ENCODE results near the gene IMMP1L. TPM values are rescaled to one million over a fixed set of nuclear protein-coding genes. Genes with fewer than 3 reads are reported as not detected.

The IMMP1L gene
- total and polyA plus RNA-seq, 2 of the 8 experiments (the other 6 are each of a cell fraction or from before 2014, with no cell fraction given) = 27.4 to 47.7 TPM

GRCh38 chr11:31492320-31492913 is 17.0 kb downstream of the IMMP1L start:
- H4K8ac ChIP-seq (ENCODE audit: extremely low read depth, insufficient read depth, low read length) = no peak overlapping the region
- no peaks in the 10 kb centered on the region for H3K23me2 ChIP-seq (ENCODE audit: low read depth, low read length)
- peaks cover 0 to 16% (median 0%) of the 10 kb centered on the region in 4 experiments; a peak in 3 of 8 replicates for H3K36me3 ChIP-seq (ENCODE audit: control insufficient read depth in 2 of 4, insufficient read depth in 4 of 4, low read length in 3 of 4)
- H3K56ac ChIP-seq (replicated peaks; ENCODE audit: insufficient read length, low read depth, low read length) = no peak overlapping the region
- ChIA-PET POLR2A (ENCODE audit: partially characterized antibody) (interaction anchor here (1.7 kb wide), 1 partner anchor 16 kb away, joined by 5 read pairs; no protein-coding TSS in a partner anchor), CTCF (ENCODE audit: partially characterized antibody) (interaction anchor here (2.2 kb wide), 1 partner anchor 466 kb away, joined by 6 read pairs; no protein-coding TSS in a partner anchor)
- no peak overlapping the region for H4K91ac ChIP-seq (replicated peaks; ENCODE audit: insufficient read length, low read length)
- WGBS, 2 experiments (ENCODE audit: extremely low coverage in 1 of 2, insufficient coverage in 1 of 2, insufficient read length in 1 of 2, insufficient replicate concordance in 2 of 2, low coverage in 1 of 2, low lambda C conversion rate in 2 of 2, missing lambda C conversion rate in 1 of 2) = 87% methylated on average over 2 of the region's 2 CpGs; no CpG with 5 or more reads in 1 of the 2 experiments
- no peak for DNase-seq (ENCODE audit: low read depth in 1 of 2, low spot score in 2 of 2)
- H3K14ac ChIP-seq (ENCODE audit: insufficient read length) = no peak overlapping the region
- H3K9ac ChIP-seq (replicated peaks in 1 of 4; ENCODE audit: extremely low read depth in 1 of 4, low read depth in 3 of 4, low read length in 3 of 4) = no peak overlapping the region
- no peak for FAIRE-seq
- H3K4me3 ChIP-seq (ENCODE audit: extremely low read depth in 1 of 4, insufficient read depth in 2 of 4, low read depth in 3 of 4, low read length in 4 of 4) = no peak overlapping the region
- H2AK5ac ChIP-seq (ENCODE audit: low read depth, low read length) = no peak overlapping the region
- H3K23ac ChIP-seq (ENCODE audit: insufficient read length) = no peak overlapping the region
- H2BK5ac ChIP-seq (ENCODE audit: low read depth, low read length) = no peak overlapping the region
- H2BK12ac ChIP-seq (ENCODE audit: low read depth, low read length) = no peak overlapping the region
- 0 out of 7 replicates have a peak, but pooled peaks cover 0 to 2% (median 0%) of the 10 kb centered on the region in 4 experiments for H3K4me1 ChIP-seq (replicated peaks in 1 of 4; ENCODE audit: control insufficient read depth in 3 of 4, insufficient read depth in 4 of 4, low read length in 3 of 4)
- H3K4ac ChIP-seq (replicated peaks; ENCODE audit: insufficient read length, low read depth, low read length) = no peak overlapping the region
- H3K9me3 ChIP-seq (ENCODE audit: insufficient read depth in 2 of 2, low read depth in 1 of 2, low read length in 1 of 2) = peaks cover 6 to 7% of the 10 kb centered on the region in 2 experiments; a peak in 1 of 4 replicates
- H3K79me1 ChIP-seq (ENCODE audit: low read depth, low read length) = peaks cover 3% of the 10 kb centered on the region
- no peaks in the 10 kb centered on the region for H3K27me3 ChIP-seq (replicated peaks in 1 of 4; ENCODE audit: control insufficient read depth in 3 of 4, extremely low read depth in 1 of 4, insufficient read depth in 3 of 4, low read length in 3 of 4)
- no peak overlapping the region for H2BK15ac ChIP-seq (ENCODE audit: low read length)
- no peak overlapping the region for H2AFZ ChIP-seq (ENCODE audit: low read length)
- peaks cover under 1 to 63% of the 10 kb centered on the region in 2 experiments; a peak in 2 of 4 replicates for H3K79me2 ChIP-seq (ENCODE audit: control insufficient read depth in 1 of 2, insufficient read depth in 2 of 2, low read length in 2 of 2)
- no peak overlapping the region for H3K4me2 ChIP-seq (ENCODE audit: insufficient read depth in 1 of 2, low read depth in 2 of 2, low read length in 2 of 2)
- H2BK120ac ChIP-seq (replicated peaks; ENCODE audit: low read depth, low read length) = no peak overlapping the region
- H4K5ac ChIP-seq (ENCODE audit: insufficient read length, low read depth, low read length) = no peak overlapping the region
- no peak overlapping the region for H3K18ac ChIP-seq (ENCODE audit: extremely low read depth, low read length)
- H2BK20ac ChIP-seq (ENCODE audit: low read length) = no peak overlapping the region
- H3K27ac ChIP-seq (ENCODE audit: low read depth, low read length) = no peak overlapping the region
- H4K20me1 ChIP-seq (replicated peaks in 1 of 2; ENCODE audit: control insufficient read depth in 1 of 2, insufficient read depth in 2 of 2, low read length in 2 of 2) = no peaks in the 10 kb centered on the region
- no peak for TF ChIP-seq YY1 (IDR thresholded peaks at IDR 0.05; ENCODE audit: low read depth, low read length)
- TF ChIP-seq ZNF274 (IDR thresholded peaks at IDR 0.05; ENCODE audit: borderline replicate concordance, extremely low read depth, low read length) = no peak
- no peak for TF ChIP-seq CEBPB (IDR thresholded peaks at IDR 0.05; ENCODE audit: low read depth, low read length)
- no peak for TF ChIP-seq SP1 (IDR thresholded peaks at IDR 0.05; ENCODE audit: low read depth, low read length)
- TF ChIP-seq KDM5A (IDR thresholded peaks at IDR 0.05; ENCODE audit: low read length) = no peak
- no peak for TF ChIP-seq TAF7 (optimal IDR thresholded peaks at IDR 0.05; ENCODE audit: borderline replicate concordance, low read depth, low read length)
- TF ChIP-seq CHD2 (IDR thresholded peaks at IDR 0.05; ENCODE audit: low read length) = no peak
- TF ChIP-seq SP4 (IDR thresholded peaks at IDR 0.05; ENCODE audit: low read length) = no peak
- no peak for TF ChIP-seq RBBP5 (IDR thresholded peaks at IDR 0.05; ENCODE audit: borderline replicate concordance, low read depth, low read length)
- TF ChIP-seq FOSL1 (IDR thresholded peaks at IDR 0.05; ENCODE audit: insufficient read depth, low read depth, low read length) = no peak
- TF ChIP-seq E2F6 (IDR thresholded peaks at IDR 0.05) = no peak
- TF ChIP-seq RNF2 (IDR thresholded peaks at IDR 0.05; ENCODE audit: borderline replicate concordance, low read depth, low read length, missing control alignments, poor library complexity, severe bottlenecking) = no peak

All from H1 (cell line).